C4-2B (cell line): Measurements from ENCODE around the gene RHBG.

Experiments
- ZFX ChIP-seq: fragments of 450-650 bp; IDR thresholded peaks from 2 replicates; pipeline ENCODE4 v1.6.1; 2017
- TF ChIP-seq, protein P1 (sequence below): fragments of 450-650 bp; conservative IDR thresholded peaks from 2 replicates; pipeline ENCODE4 v1.5.1; 2017; ENCODE audit warnings: mild to moderate bottlenecking

DNA sequence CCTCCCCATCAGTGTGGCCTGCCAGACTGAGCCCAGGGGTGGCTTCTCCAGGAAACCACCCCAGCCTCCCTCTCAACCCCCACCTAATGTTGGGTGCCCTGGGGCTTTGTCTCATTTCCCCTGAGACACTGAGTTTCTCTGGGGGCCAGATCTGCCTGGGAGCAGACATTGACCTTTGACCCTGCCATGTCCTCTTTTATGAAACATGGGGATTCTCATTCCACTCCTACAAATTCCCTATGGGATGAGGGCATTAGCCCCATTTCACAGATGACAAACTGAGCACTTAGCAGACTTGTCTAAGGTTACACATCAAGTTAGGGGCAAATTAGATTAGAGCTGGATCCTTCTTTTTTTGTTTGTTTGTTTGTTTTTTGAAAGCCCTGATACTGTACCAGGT, 24.1 kb downstream of the RHBG start:
- TF ChIP-seq, protein P1, sequence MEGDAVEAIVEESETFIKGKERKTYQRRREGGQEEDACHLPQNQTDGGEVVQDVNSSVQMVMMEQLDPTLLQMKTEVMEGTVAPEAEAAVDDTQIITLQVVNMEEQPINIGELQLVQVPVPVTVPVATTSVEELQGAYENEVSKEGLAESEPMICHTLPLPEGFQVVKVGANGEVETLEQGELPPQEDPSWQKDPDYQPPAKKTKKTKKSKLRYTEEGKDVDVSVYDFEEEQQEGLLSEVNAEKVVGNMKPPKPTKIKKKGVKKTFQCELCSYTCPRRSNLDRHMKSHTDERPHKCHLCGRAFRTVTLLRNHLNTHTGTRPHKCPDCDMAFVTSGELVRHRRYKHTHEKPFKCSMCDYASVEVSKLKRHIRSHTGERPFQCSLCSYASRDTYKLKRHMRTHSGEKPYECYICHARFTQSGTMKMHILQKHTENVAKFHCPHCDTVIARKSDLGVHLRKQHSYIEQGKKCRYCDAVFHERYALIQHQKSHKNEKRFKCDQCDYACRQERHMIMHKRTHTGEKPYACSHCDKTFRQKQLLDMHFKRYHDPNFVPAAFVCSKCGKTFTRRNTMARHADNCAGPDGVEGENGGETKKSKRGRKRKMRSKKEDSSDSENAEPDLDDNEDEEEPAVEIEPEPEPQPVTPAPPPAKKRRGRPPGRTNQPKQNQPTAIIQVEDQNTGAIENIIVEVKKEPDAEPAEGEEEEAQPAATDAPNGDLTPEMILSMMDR = no peak
- TF ChIP-seq ZFX = no peak
